ENCODE measurements around the gene BCAS3.
"Not testable (repeated sequence)": the region's sequence is repeated elsewhere in the genome, so short reads cannot be mapped to it uniquely, and the experiment has no call there.

The BCAS3 gene

GRCh38 chr17:60891149-60891548 lies 213.5 kb downstream of the BCAS3 start:
- no peak for DNase-seq

GRCh38 chr17:60893475-60893874 lies 215.8 kb downstream of the BCAS3 start:
- DNase-seq: no peak

- DNase-seq: no peak
Observed at GRCh38 chr17:60896996-60897395, 219.3 kb downstream of the BCAS3 start.

- DNase-seq: no peak
Observed at GRCh38 chr17:60899115-60899514, 221.5 kb downstream of the BCAS3 start.

- DNase-seq: no peak
Observed at GRCh38 chr17:60900688-60901087, 223.0 kb downstream of the BCAS3 start.

GRCh38 chr17:60901242-60901641 lies 223.6 kb downstream of the BCAS3 start:
- DNase-seq: no peak

GRCh38 chr17:60901806-60902205 lies 224.2 kb downstream of the BCAS3 start:
- no peak for DNase-seq

GRCh38 chr17:60902399-60902798 lies 224.7 kb downstream of the BCAS3 start:
- DNase-seq: no peak

- no peak for DNase-seq
Observed at GRCh38 chr17:60904582-60904981, 226.9 kb downstream of the BCAS3 start.

- DNase-seq: no peak
Observed at GRCh38 chr17:60905709-60906108, 228.1 kb downstream of the BCAS3 start.

GRCh38 chr17:60908324-60908723 lies 230.7 kb downstream of the BCAS3 start:
- no peak for DNase-seq

GRCh38 chr17:60909405-60909804 lies 231.8 kb downstream of the BCAS3 start:
- DNase-seq: no peak

GRCh38 chr17:60910415-60910814 lies 232.8 kb downstream of the BCAS3 start:
- DNase-seq: no peak

- no peak for DNase-seq
Observed at GRCh38 chr17:60914078-60914477, 236.4 kb downstream of the BCAS3 start.

GRCh38 chr17:60916043-60916442 lies 238.4 kb downstream of the BCAS3 start:
- DNase-seq: no peak

- DNase-seq: no peak
Observed at GRCh38 chr17:60920107-60920506, 242.5 kb downstream of the BCAS3 start.

GRCh38 chr17:60923000-60923399 lies 245.3 kb downstream of the BCAS3 start:
- no peak for DNase-seq

- no peak for DNase-seq
Observed at GRCh38 chr17:60926466-60927183, 249.0 kb downstream of the BCAS3 start.

- no peak for DNase-seq
Observed at GRCh38 chr17:60933739-60934138, 256.1 kb downstream of the BCAS3 start.

GRCh38 chr17:60934723-60935122 lies 257.1 kb downstream of the BCAS3 start:
- DNase-seq: no peak

- not testable (repeated sequence) for DNase-seq
Observed at GRCh38 chr17:60935991-60936390, 258.3 kb downstream of the BCAS3 start.

- DNase-seq: no peak
Observed at GRCh38 chr17:60939318-60939717, 261.7 kb downstream of the BCAS3 start.

GRCh38 chr17:60941028-60941427 lies 263.4 kb downstream of the BCAS3 start:
- no peak for DNase-seq

- DNase-seq: no peak
Observed at GRCh38 chr17:60941571-60941970, 263.9 kb downstream of the BCAS3 start.

- DNase-seq: no peak
Observed at GRCh38 chr17:60944751-60945150, 267.1 kb downstream of the BCAS3 start.

Measured in CD4-positive, alpha-beta T cell treated with Interleukin-1 beta for 1 hour (primary cell).